Suprapubic skin (tissue), 4 donors: ENCODE data around the gene IGF1.

Experiments
- EP300 ChIP-seq: sonication (generic); formaldehyde crosslinking; IDR thresholded peaks from one replicate; pipeline ENCODE4 v1.6.1; 2017; ENCODE audit warnings: antibody characterized with exemption
- POLR2A ChIP-seq, 2 donors: fragments of 450-650 bp; IDR thresholded peaks; one replicate each; pipeline ENCODE4 v1.6.1; 2017; ENCODE audit warnings: antibody characterized with exemption in 2 of 2, mild to moderate bottlenecking in 2 of 2, moderate library complexity in 2 of 2
- POLR2AphosphoS5 ChIP-seq, 3 donors: sonication (generic); formaldehyde crosslinking; IDR thresholded peaks; one replicate each; pipeline ENCODE4 v1.6.1; 2017; ENCODE audit warnings: antibody characterized with exemption in 3 of 3
- TF ChIP-seq, protein P1 (sequence below), 2 donors: fragments of 200-600 bp in 1 of 2; fragments of 450-650 bp in 1 of 2; sonication (generic) in 1 of 2; IDR thresholded peaks; one replicate each; pipeline ENCODE4 v1.5.1; 2016 to 2019; ENCODE audit warnings: antibody characterized with exemption in 2 of 2, mild to moderate bottlenecking in 1 of 2, moderate library complexity in 1 of 2

DNA sequence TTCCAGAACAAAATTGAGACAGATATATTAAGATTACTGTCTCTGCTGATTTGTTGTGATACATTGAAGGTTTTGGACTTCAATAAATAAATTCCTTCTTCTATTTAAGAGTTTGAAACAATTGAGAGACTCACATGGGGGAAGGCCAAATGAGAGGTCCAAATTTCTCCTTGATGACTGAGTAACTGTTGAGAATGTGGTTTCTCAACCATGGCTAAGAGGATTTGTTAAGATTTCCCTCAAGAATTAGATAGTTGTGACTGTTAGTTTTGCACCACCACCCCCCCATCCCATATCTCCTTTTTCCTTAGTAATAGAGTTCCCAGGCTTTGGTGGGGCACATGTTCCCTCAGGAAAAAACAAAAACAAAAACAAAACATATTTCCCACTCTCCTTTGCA is 47.7 kb upstream of the IGF1 start:
- TF ChIP-seq, protein P1, sequence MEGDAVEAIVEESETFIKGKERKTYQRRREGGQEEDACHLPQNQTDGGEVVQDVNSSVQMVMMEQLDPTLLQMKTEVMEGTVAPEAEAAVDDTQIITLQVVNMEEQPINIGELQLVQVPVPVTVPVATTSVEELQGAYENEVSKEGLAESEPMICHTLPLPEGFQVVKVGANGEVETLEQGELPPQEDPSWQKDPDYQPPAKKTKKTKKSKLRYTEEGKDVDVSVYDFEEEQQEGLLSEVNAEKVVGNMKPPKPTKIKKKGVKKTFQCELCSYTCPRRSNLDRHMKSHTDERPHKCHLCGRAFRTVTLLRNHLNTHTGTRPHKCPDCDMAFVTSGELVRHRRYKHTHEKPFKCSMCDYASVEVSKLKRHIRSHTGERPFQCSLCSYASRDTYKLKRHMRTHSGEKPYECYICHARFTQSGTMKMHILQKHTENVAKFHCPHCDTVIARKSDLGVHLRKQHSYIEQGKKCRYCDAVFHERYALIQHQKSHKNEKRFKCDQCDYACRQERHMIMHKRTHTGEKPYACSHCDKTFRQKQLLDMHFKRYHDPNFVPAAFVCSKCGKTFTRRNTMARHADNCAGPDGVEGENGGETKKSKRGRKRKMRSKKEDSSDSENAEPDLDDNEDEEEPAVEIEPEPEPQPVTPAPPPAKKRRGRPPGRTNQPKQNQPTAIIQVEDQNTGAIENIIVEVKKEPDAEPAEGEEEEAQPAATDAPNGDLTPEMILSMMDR (IDR thresholded peaks at IDR 0.05), result no peak
- no peak for TF ChIP-seq POLR2A (IDR thresholded peaks at IDR 0.05)
- TF ChIP-seq POLR2AphosphoS5 (IDR thresholded peaks at IDR 0.05), result no peak
- no peak for TF ChIP-seq EP300
